Measurements from ENCODE around the gene SLC2A1. TPM values are rescaled to one million over a fixed set of nuclear protein-coding genes. Genes with fewer than 3 reads are reported as not detected.
A peak's percentile ranks its signal among the peaks of the same experiment; 100 is the strongest.

SLC2A1 gene
- total and polyA plus RNA-seq, 2 of the 13 experiments (the other 11 are each of a cell fraction or from before 2014, with no cell fraction given), result 125 to 423 TPM

GRCh38 chr1:42947965-42948732 lies 10.5 kb downstream of the SLC2A1 start (continued):
- peak; percentile 45 for TF ChIP-seq ZNF687 (CRISPR knock-in tag; IDR thresholded peaks at IDR 0.05)
- TF ChIP-seq SNAPC2 (CRISPR knock-in tag; IDR thresholded peaks at IDR 0.05), result no peak
- no peak for TF ChIP-seq JUND (CRISPR knock-in tag; IDR thresholded peaks at IDR 0.05)
- no peak for TF ChIP-seq ZNF318 (CRISPR knock-in tag; IDR thresholded peaks at IDR 0.05)
- TF ChIP-seq SSRP1 (CRISPR knock-in tag; IDR thresholded peaks at IDR 0.05), result 0 out of 2 replicates have a peak, but pooled peaks have one; percentile 30
- no peak for TF ChIP-seq ZNF34 (CRISPR knock-in tag; IDR thresholded peaks at IDR 0.05; ENCODE audit: borderline replicate concordance)
- TF ChIP-seq HNRNPL (IDR thresholded peaks at IDR 0.05; ENCODE audit: low read depth, low read length), result 0 out of 2 replicates have a peak, but pooled peaks have one; percentile 47
- no peak for TF ChIP-seq ZNF121 (CRISPR knock-in tag; IDR thresholded peaks at IDR 0.05)
